Measurements from ENCODE around the gene SLC22A17. TPM values are rescaled to one million over a fixed set of nuclear protein-coding genes. Genes with fewer than 3 reads are reported as not detected.

The SLC22A17 gene
- total RNA-seq, 1 experiment from 2014 or later, result 5.9 TPM

DNA sequence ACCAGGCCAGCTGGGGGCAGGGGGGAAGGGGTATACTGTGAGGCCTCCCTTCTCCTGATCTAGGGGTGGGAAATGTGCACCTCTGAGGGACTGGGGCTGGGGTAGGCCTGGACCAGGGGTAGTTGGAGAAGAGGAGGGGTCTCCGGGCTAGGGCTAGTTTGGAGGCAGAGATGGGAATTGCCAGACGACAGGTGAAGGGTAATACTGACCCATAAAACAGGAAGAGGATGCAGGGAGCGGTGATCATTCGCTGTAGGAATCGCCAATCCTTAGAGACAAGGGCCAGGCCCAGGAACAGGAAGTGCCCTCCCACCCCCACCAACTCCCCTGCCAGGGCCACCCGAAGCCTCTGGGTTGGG is 4.4 kb downstream of the SLC22A17 start:
- Histone ChIP-seq H3K9ac (ENCODE audit: low read length) (no peak overlapping the region), H3K4me1 (ENCODE audit: control insufficient read depth in 1 of 2, insufficient read depth in 2 of 2, low read length in 2 of 2) (0 out of 4 replicates have a peak, but pooled peaks cover 0 to 2% of the 10 kb centered on the region in 2 experiments), H3K4me2 (ENCODE audit: low read length) (no peak overlapping the region), H3K9me2 (ENCODE audit: insufficient read depth) (no peaks in the 10 kb centered on the region), H3K4me3 (replicated peaks in 1 of 2; ENCODE audit: low read depth in 1 of 2, low read length in 2 of 2) (no peak overlapping the region), H3K79me2 (ENCODE audit: insufficient read depth, low read length) (no peaks in the 10 kb centered on the region), H3K27ac (ENCODE audit: low read depth, low read length) (no peak overlapping the region), H4K20me1 (ENCODE audit: insufficient read depth) (no peaks in the 10 kb centered on the region), H2AFZ (ENCODE audit: low read depth, low read length, poor library complexity, severe bottlenecking) (no peak overlapping the region), H3K36me3 (ENCODE audit: control insufficient read depth in 1 of 2, insufficient read depth in 2 of 2, low read length in 2 of 2) (no peaks in the 10 kb centered on the region), H3K27me3 (ENCODE audit: insufficient read depth, low read length) (no peaks in the 10 kb centered on the region), H3K9me3 (ENCODE audit: control insufficient read depth in 1 of 2, insufficient read depth in 1 of 2, low read depth in 1 of 2, low read length in 2 of 2) (no peaks in the 10 kb centered on the region)
- intact Hi-C loops (cut with micrococcal nuclease), result no loop called here
- BruUV-seq (replicated peaks), result no TSS peak
- ChIA-PET RAD21 (ENCODE audit: low non-redundant PET in 1 of 2, low total read pairs in 2 of 2, uncharacterized antibody in 2 of 2, unreplicated experiment in 2 of 2) (no interaction called here), CTCF (no interaction called here), POLR2A (no interaction called here)
- ATAC-seq, result no peak
- DNase-seq (ENCODE audit: low read depth, low spot score), result no peak
- TF ChIP-seq YY1 (IDR thresholded peaks at IDR 0.05; ENCODE audit: extremely low read depth, insufficient replicate concordance, low read depth, low read length), result no peak
- TF ChIP-seq ELF1 (IDR thresholded peaks at IDR 0.05; ENCODE audit: borderline replicate concordance, low read depth), result no peak
- TF ChIP-seq EGR1 (IDR thresholded peaks at IDR 0.05; ENCODE audit: low read depth), result no peak

GRCh38 chr14:23347406-23348296 is 5.0 kb downstream of the SLC22A17 start:
- Histone ChIP-seq H3K9me3 (ENCODE audit: control insufficient read depth in 1 of 2, insufficient read depth in 1 of 2, low read depth in 1 of 2, low read length in 2 of 2) (no peaks in the 10 kb centered on the region), H3K27ac (ENCODE audit: low read depth, low read length) (no peak overlapping the region), H2AFZ (ENCODE audit: low read depth, low read length, poor library complexity, severe bottlenecking) (no peak overlapping the region), H3K9me2 (ENCODE audit: insufficient read depth) (no peaks in the 10 kb centered on the region), H3K9ac (ENCODE audit: low read length) (no peak overlapping the region), H3K36me3 (ENCODE audit: control insufficient read depth in 1 of 2, insufficient read depth in 2 of 2, low read length in 2 of 2) (no peaks in the 10 kb centered on the region), H3K79me2 (ENCODE audit: insufficient read depth, low read length) (no peaks in the 10 kb centered on the region), H4K20me1 (ENCODE audit: insufficient read depth) (no peaks in the 10 kb centered on the region), H3K4me2 (ENCODE audit: low read length) (no peak overlapping the region), H3K4me3 (replicated peaks in 1 of 2; ENCODE audit: low read depth in 1 of 2, low read length in 2 of 2) (no peak overlapping the region), H3K27me3 (ENCODE audit: insufficient read depth, low read length) (no peaks in the 10 kb centered on the region), H3K4me1 (ENCODE audit: control insufficient read depth in 1 of 2, insufficient read depth in 2 of 2, low read length in 2 of 2) (no peaks in the 10 kb centered on the region)
- ChIA-PET POLR2A (no interaction called here), CTCF (no interaction called here), RAD21 (ENCODE audit: low non-redundant PET in 1 of 2, low total read pairs in 2 of 2, uncharacterized antibody in 2 of 2, unreplicated experiment in 2 of 2) (no interaction called here)
- intact Hi-C loops (cut with micrococcal nuclease), result no loop called here
- no peak for DNase-seq (ENCODE audit: low read depth, low spot score)
- no peak for ATAC-seq
- TF ChIP-seq SIN3A (IDR thresholded peaks at IDR 0.05; ENCODE audit: low read depth) (no peak), JUND (IDR thresholded peaks at IDR 0.05) (no peak), ELF1 (IDR thresholded peaks at IDR 0.05; ENCODE audit: borderline replicate concordance, low read depth) (no peak), ZNF274 (IDR thresholded peaks at IDR 0.05; ENCODE audit: low read depth, low read length) (no peak)
- TF ChIP-seq, protein P1, sequence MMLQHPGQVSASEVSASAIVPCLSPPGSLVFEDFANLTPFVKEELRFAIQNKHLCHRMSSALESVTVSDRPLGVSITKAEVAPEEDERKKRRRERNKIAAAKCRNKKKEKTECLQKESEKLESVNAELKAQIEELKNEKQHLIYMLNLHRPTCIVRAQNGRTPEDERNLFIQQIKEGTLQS (IDR thresholded peaks at IDR 0.05), result no peak
- TF ChIP-seq, protein P2, sequence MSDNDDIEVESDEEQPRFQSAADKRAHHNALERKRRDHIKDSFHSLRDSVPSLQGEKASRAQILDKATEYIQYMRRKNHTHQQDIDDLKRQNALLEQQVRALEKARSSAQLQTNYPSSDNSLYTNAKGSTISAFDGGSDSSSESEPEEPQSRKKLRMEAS (IDR thresholded peaks at IDR 0.05), result no peak
- BruUV-seq (replicated peaks), result no TSS peak
